HepG2 (cell line): ENCODE results near the gene PROC. TPM values are rescaled to one million over a fixed set of nuclear protein-coding genes. Genes with fewer than 3 reads are reported as not detected.

Source experiments
- HCFC1 ChIP-seq: fragments of 150-350 bp; IDR thresholded peaks from 2 replicates; pipeline ENCODE4 v1.6.1; 2014; ENCODE audit warnings: low read depth, low read length
- HMG20A ChIP-seq: IDR thresholded peaks from 2 replicates; pipeline ENCODE4 v1.6.1; 2016; ENCODE audit warnings: borderline replicate concordance
- HMGXB3 ChIP-seq: sonication (generic); formaldehyde crosslinking; IDR thresholded peaks from 2 replicates; pipeline ENCODE4 v1.4.0; 2020; ENCODE audit warnings: missing genetic modification reagents, borderline replicate concordance
- NR2C2 ChIP-seq: sonication (generic); formaldehyde crosslinking; IDR thresholded peaks from 2 replicates; pipeline ENCODE4 v1.4.0; 2020; ENCODE audit warnings: missing genetic modification reagents, mild to moderate bottlenecking, moderate library complexity, borderline replicate concordance
- UBTF ChIP-seq: sonication (generic); formaldehyde crosslinking; IDR thresholded peaks from 2 replicates; pipeline ENCODE4 v1.4.0; 2020; ENCODE audit warnings: mild to moderate bottlenecking, missing genetic modification reagents
- ZBTB1 ChIP-seq: sonication (generic); formaldehyde crosslinking; IDR thresholded peaks from 2 replicates; pipeline ENCODE4 v1.4.0; 2020; ENCODE audit warnings: missing genetic modification reagents, borderline replicate concordance
- ZNF124 ChIP-seq: sonication (generic); formaldehyde crosslinking; IDR thresholded peaks from 2 replicates; pipeline ENCODE4 v1.4.0; 2020; ENCODE audit warnings: missing genetic modification reagents
- polyA plus RNA-seq, 8 experiments: library from polyadenylated mRNA; depleted of rRNA in 3 of 8; stranded (reverse) in 7 of 8; unstranded in 1 of 8; fragments of >200 nt; fragmentation: Illumina TruSeq in 4 of 8; extraction: Trizol in 4 of 8; gene quantifications; 2 replicates each; pipeline versions ENCODE4 v1.2.1 to v1.2.3, GENCODE V29; 2011 to 2016; ENCODE audit warnings: low read depth in 4 of 8, missing spikeins in 1 of 8, mixed read lengths in 1 of 8; ENCODE audit not compliant: insufficient read depth in 1 of 8
- total RNA-seq, 5 experiments: library from RNA; depleted of rRNA; stranded (reverse); fragments of >200 nt; fragmentation: Illumina TruSeq; extraction: Trizol; gene quantifications; 2 replicates each; pipeline ENCODE4 v1.2.3, GENCODE V29; 2016; ENCODE audit warnings: low read depth in 1 of 5
- TF ChIP-seq, protein P1 (sequence below): sonication (generic); formaldehyde crosslinking; IDR thresholded peaks from 2 replicates; pipeline ENCODE4 v1.8.1; 2023; ENCODE audit warnings: missing genetic modification reagents, mild to moderate bottlenecking, borderline replicate concordance

The PROC gene
- total and polyA plus RNA-seq, 2 of the 13 experiments (the other 11 are each of a cell fraction or from before 2014, with no cell fraction given): 134 to 185 TPM

DNA sequence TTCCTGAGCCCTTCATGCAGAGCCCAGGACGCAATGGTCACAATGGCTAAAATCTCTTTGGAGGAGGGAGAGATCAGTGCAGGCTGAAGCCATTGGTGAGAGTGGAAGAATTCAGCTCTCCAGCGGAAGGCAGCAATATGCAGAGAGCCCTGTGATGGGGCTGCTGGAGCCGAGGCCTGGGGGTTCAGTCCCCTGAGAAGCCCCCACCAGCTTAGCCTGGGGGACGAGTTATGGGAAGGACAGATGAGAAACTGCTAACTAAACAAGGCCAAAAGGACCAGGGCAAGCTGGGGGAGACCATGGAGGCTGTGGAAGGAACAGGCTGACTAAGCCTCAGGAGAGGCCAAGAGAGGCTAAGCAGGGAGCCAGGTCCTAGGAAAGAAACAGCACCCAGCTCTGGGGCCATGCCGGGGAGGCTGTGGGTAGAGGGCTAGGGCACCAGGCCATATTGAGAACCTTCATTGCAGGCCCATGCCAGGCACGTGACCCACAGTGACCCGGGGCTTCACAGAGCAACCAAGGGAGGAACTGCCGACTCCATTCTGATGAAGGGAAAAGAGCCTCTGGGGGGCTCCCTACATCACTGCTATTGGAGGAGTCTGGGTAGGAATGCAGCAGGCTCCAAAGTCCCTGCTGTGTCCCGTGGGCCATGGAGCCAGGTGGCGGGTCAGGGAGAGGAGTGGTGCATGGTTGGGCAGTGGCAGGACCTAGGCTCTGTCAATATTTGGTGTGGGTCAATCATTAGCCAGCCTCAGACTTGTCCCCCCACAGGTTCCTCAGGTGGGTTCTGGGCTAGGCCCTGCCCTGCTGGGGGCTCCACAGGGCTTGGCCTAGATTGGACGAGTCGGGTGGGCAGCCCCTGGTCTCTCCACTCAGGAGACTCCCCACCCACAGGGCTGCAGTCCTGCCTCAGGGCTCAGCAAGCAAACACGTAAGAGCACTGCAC, 19.8 kb downstream of the PROC start (continued):
- peak; percentile 86 for TF ChIP-seq UBTF (CRISPR knock-in tag)
- no peak for TF ChIP-seq ZBTB1
- TF ChIP-seq HMGXB3 (CRISPR knock-in tag): peak; percentile 75; the same call in 1 of the 2 replicates
- TF ChIP-seq ZNF124 (CRISPR knock-in tag): peak; percentile 94
- TF ChIP-seq HMG20A: peak; percentile 84; the same call in 1 of the 2 replicates
- peak; percentile 46; the same call in 1 of the 2 replicates for TF ChIP-seq HCFC1
- TF ChIP-seq, protein P1, sequence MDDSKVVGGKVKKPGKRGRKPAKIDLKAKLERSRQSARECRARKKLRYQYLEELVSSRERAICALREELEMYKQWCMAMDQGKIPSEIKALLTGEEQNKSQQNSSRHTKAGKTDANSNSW (CRISPR knock-in tag): no peak
- TF ChIP-seq NR2C2 (CRISPR knock-in tag): peak; percentile 81
